Thyroid gland (tissue), 4 donors: ENCODE results near the gene AMIGO1.

ENCODE experiments used
- POLR2A ChIP-seq, 2 donors: fragments of 450-650 bp; IDR thresholded peaks; one replicate each; pipeline ENCODE4 v1.6.1; 2017; ENCODE audit warnings: antibody characterized with exemption in 2 of 2, mild to moderate bottlenecking in 2 of 2, moderate library complexity in 1 of 2
- TF ChIP-seq, protein P1 (sequence below), 6 experiments: fragments of 200-600 bp in 3 of 6; fragments of 450-650 bp in 3 of 6; sonication (generic) in 3 of 6; IDR thresholded peaks; one replicate each; pipeline ENCODE4 v1.5.1; 2016 to 2019; ENCODE audit warnings: antibody characterized with exemption in 6 of 6, mild to moderate bottlenecking in 2 of 6, inconsistent platforms in 1 of 6, moderate library complexity in 1 of 6

DNA sequence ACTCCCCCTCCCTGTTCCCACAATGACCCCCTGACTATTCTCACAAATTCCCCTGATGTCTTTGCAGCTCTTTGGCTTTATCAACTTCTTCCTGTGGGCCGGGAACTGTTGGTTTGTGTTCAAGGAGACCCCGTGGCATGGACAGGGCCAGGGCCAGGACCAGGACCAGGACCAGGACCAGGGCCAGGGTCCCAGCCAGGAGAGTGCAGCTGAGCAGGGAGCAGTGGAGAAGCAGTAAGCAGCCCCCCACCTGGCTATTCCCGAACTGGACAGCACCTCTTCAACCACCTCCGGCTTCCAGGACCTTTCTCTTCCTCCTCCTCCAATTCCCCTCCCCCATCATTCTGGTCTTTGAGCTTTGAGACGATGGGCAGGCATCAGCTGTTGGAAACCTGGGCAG is 30.2 kb downstream of the AMIGO1 start:
- TF ChIP-seq, protein P1, sequence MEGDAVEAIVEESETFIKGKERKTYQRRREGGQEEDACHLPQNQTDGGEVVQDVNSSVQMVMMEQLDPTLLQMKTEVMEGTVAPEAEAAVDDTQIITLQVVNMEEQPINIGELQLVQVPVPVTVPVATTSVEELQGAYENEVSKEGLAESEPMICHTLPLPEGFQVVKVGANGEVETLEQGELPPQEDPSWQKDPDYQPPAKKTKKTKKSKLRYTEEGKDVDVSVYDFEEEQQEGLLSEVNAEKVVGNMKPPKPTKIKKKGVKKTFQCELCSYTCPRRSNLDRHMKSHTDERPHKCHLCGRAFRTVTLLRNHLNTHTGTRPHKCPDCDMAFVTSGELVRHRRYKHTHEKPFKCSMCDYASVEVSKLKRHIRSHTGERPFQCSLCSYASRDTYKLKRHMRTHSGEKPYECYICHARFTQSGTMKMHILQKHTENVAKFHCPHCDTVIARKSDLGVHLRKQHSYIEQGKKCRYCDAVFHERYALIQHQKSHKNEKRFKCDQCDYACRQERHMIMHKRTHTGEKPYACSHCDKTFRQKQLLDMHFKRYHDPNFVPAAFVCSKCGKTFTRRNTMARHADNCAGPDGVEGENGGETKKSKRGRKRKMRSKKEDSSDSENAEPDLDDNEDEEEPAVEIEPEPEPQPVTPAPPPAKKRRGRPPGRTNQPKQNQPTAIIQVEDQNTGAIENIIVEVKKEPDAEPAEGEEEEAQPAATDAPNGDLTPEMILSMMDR (IDR thresholded peaks at IDR 0.05), result no peak
- TF ChIP-seq POLR2A (IDR thresholded peaks at IDR 0.05), result no peak
